DMS79 treated with DMSO at 0.1 percent for 48 hours (cell line): ENCODE data around the gene MT4.
"Not testable (repeated sequence)": the region's sequence is repeated elsewhere in the genome, so short reads cannot be mapped to it uniquely, and the experiment has no call there.

Experiments used
- DNase-seq: peaks from one replicate; lab custom pipeline; 2025; lab: John Stamatoyannopoulos, UW

The MT4 gene

DNA sequence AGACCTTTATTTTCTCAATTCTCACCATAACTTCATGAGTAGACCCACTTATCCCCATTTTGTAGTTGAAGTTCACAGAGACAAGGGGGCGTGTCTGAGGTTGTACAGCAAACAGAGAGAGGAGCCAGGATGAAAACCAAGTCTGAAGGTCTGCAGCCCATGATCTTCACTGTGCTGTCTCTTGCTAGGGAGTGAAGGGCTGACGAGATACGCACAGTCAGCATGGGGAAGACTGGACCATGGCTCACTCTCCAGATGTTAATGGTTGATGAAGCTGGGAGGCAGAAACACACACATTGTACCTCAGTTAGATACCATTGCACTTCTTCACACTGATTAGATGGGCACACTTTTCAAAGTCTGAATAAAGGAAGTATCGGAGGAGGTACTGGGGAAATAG, 5.8 kb upstream of the MT4 start:
- no peak for DNase-seq

DNA sequence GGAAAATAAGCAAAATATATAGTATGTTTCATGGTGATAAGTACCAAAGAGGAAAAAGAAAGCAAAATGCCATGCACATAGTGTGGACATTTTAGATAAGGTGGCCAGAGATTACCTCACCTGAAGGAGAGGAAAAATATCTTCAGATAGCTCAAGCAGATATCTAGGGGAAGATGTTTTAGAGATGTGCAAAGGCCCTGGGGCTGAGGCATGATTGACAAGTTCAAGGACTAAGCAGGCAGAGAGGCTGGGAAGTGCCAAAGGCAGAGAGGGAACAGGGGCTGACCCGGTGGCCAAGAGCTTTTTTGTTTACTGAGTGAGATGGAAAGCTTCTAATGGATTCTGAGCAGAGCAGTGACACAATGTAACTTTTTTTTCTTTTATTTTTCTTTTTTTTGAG, 4.4 kb upstream of the MT4 start:
- DNase-seq: no peak

DNA sequence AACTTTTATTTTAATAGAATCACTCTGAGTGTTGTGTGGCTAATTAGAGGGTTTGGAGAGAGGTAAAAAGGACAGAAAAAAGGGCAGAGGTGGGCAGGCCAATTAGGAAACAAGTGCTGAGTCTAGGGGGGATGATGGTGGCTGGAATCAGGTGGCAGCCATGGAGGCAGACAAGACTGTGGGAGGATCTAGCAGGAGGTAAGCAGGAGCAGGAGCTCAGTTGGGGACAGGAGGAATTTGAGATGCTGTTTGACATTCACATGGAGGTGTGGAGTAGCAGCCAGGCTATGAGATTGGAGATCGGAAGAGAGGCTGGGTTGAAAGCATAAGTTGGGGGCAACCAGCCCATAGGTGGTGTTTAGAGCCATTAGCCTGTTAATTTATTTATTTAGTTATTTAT, 3.7 kb upstream of the MT4 start:
- no peak for DNase-seq

DNA sequence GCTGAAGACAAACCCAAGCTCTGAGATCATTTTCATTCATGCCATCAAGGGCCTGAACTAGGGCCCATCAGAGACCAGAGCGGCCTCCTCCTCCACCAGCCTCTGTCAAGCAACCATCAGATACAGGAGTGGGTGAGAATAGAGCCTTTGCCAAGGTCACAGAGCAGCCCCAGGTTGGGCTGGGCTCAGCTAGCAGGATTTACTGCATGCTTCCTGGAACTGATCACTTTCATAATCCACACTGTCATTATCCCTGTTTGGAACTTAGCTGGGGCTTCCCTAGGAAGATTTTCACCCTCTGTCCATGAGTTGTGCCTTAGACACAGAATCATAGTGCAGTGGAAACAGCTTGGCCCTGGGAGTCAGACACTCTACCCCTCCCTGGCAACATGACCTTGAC, 5.1 kb downstream of the MT4 start:
- DNase-seq: no peak

DNA sequence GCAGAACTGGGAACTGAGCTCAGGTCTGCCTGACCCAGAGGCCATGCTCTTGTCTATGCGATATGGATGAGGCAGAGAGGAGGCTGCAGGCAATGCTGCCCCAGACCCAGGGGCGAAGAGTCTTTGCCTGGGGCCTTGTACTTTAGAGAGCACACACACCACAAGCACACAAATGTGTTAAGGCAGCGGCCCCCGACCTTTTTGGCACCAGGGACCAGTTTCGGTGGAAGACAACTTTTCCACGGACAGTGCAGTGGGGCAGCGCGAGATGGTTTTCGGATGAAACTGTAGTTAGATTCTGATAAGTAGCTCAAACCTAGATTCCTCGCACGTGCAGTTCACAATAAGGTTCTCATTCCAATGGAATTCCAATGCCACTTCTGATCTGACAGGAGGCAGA, 6.7 kb downstream of the MT4 start:
- DNase-seq: no peak

DNA sequence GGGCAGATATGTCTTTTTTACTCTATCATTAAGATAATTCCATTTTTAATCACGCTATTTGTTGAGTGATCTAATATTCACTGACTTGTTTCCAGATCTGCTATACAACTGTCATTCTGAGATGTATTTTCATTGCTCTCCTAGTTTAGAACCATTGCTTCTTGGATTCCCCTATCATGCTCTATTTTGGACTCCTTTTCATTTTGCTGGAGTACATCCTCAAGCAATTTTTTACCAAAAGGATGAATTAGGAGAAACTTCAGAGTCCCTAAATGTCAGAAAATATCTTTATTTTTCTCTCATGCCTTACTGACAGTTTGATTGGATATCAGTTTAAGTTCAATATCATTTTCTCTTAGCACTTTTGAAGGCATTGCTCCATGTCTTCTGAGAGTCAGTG, 9.8 kb downstream of the MT4 start:
- DNase-seq: no peak

DNA sequence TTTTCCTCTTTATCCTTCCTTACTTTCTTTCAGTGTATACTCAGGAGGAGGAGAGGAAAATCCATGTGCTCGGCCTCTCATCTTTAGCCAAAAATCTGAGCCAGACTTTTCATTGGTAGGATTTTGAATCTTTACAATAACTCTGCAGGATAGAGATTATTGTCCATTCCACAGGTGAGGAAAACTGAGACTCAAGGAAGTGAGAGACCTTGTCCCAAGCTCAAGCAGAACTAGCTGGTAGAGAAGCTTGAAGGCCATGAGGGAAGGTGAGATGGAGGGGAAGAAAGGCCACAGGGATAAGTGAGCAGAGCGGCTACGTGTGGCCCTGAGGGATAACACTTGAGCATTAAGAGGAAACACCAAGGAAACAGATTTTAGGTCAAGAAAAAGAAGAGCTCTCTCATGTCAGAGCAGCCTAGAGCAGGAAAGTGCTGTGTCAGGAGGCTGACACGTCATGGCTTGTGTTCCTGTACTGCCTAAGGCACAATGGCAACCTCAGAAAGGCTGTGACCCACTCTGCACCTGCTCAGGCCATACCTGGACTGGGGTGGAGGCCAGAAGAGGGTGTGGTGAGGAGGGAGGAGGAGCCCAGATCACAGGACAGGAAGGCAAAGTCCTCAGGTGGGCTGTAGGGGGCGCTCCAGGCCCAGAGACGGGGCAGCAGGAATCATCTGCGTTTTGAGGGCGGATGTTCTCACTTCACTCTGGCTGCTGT, 11.9 kb downstream of the MT4 start:
- no peak for DNase-seq

DNA sequence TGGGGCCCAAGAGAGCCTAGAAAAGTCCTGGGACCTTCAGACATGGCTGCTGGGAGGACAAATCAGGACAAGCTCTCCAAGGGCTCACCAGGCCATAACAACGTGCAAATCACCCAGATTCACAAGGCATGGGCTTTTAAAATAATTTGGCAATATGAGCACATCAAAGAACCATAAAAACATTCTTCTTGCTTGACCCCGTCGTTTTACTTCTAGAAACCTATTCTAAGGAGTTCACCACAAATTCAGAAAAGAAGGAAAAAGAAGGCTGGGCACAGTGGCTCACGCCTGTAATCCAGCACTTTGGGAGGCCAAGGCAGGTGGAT, 12.4 kb downstream of the MT4 start:
- DNase-seq: no peak

DNA sequence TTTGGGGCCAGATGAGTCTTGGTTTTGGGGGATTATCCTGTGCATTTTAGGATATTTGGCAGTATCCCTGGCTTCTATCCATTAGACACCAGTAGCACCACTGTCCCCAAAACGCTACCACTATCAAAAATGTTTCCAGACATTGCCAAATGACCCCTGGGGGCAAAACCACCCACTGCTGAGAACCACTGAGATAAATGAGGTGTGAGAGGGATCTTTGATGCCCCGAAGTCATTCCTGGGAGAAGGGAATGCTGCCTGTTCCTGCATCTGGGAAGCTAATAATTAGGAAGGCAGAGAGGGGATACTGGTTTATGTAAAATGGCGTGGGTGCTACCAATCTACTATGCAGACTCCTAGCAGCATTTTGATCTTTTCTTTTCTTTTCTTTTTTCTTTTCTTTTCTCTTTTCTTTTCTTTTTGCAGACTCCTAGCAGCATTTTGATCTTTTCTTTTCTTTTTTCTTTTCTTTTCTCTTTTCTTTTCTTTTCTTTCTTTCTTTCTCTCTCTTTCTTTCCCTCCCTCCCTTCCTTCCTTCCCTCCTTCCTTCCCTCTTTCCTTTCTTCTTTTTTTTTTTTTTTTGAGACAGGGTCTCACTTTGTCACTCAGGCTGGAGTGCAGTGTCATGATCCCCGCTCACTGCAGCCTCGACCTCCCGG, 15.6 kb downstream of the MT4 start:
- DNase-seq: no peak

DNA sequence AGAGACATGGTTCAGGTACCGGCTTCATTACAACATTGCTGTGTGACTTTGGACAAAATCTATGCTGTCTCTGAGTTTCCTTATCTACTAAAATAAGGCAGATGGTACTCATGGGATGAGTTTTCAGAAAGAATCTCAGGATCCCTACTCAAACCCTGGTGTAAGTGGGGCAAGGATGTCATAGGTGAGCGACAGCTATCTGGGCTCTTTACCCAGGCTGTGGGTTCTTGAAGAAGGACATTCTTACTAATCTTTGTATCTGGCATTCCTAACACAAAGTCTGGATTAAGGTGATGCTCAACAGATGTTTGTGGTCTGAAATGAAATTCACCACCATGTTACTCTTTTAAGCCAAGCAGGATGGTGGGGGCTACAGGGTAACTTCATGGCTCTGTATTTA, 18.0 kb downstream of the MT4 start:
- not testable (repeated sequence) for DNase-seq

DNA sequence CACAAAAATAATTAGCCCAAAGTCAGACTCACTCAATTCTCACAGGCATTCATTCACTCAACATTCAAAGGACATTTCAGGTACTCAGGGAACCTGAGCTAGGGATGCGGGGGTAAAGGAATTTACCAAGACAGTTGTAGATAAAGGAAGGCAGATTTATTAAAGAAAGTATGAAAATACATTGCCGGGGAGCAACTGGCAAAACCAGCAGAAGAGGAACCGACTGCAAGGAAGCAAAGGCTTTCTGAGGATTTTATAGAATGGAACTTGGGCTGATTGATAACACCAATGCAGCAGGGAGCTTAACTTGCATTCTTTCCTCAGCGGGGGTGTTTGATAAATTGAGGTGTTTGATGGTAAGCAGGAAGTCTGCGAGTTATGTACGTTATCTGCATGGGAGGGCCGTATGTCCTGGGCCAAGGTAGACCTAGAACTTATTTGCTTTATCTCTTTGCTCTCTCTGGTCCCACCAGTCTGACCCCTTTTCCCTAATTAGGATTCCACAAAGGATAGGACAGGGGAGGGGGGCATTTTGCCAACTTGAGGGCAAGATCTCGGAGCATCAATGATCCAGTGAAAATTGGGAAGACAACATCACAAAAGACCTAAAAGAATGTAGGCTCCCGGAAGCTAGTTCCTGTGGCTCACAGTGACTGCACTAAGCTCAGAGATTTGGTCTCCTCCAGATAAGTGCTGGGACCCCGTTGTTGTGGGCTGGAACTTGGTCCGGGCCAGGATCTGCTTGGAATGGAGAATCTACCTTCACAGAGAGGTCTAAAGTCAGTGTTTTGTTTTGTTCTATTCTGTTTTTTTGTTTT, 18.7 kb downstream of the MT4 start:
- DNase-seq: no peak

DNA sequence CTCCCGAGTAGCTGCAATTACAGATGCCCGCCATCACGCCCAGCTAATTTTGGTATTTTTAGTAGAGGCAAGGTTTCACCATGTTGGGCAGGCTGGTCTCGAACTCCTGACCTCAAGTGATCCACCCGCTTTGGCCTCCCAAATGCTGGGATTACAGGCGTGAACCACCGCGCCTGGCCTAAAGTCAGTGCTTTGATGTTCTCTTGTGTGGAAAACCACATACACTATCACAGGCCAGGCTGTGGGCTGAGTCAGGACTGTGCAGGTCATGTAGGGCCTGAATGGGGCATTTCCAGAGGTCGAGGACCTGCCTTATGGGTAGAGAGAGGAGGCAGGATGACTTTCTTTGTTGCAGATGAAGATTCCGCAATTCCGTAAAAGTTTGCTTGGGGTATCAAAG, 19.4 kb downstream of the MT4 start:
- no peak for DNase-seq

DNA sequence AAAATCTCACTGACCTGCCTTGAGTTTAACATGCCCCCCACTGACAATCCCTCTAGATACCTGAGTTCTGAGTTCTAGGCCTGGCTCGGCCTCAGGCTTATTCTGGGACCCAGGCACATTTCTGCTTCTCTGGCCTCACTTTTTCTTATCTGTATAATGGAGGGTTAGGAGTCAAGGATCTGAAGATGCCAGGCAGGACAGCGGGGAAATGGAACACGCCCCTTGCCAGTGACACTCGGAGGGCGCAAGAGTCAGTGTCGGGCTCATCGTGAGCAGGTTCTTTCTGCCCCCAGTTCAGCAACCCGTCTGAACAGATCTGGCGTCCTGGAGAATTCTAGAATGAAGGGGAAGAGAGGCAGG, 23.9 kb downstream of the MT4 start:
- DNase-seq: no peak

DNA sequence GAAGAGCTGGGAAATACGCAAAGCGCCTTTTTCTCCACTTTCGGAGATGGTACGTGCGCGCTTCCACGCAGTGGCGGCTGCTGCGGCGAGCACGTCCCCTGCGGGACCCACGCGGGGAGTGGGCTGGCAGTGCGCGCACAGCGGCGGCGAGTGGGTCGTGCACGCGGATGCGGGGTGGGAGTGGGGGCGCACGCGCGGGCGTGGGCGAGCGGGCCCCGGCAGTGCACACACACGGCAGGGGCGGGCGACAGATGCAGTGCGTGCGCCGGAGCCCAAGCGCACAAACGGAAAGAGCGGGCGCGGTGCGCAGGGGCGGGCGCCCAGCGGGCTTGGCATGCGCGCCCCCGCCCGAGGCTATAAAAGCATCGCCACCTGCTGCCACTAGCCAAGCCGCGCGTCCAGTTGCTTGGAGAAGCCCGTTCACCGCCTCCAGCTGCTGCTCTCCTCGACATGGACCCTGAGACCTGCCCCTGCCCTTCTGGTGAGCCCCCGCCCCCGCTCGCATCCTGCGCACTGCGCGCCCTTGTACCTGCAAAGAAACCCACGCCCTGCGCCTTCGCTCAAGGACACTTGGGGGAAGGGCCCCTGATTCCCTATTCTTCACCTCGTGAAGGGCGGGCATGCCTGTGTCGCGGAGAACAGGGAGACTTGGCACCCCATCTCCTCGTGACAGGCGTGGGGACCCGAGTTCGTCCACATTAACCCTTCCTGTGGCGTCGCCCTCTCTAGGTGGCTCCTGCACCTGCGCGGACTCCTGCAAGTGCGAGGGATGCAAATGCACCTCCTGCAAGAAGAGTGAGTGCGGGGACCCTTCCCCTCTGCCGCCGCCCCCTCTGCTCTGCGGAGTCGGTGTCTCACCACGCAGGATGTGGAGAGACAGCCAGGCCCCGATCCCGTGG, 24.5 kb downstream of the MT4 start, which contains the start of gene MT3:
Gene MT3, plus strand, starts transcription at position 388 of the 899 bp plus-strand sequence. Its CDS starts 63 bp downstream, at position 451.
- DNase-seq: peak; percentile 32

DNA sequence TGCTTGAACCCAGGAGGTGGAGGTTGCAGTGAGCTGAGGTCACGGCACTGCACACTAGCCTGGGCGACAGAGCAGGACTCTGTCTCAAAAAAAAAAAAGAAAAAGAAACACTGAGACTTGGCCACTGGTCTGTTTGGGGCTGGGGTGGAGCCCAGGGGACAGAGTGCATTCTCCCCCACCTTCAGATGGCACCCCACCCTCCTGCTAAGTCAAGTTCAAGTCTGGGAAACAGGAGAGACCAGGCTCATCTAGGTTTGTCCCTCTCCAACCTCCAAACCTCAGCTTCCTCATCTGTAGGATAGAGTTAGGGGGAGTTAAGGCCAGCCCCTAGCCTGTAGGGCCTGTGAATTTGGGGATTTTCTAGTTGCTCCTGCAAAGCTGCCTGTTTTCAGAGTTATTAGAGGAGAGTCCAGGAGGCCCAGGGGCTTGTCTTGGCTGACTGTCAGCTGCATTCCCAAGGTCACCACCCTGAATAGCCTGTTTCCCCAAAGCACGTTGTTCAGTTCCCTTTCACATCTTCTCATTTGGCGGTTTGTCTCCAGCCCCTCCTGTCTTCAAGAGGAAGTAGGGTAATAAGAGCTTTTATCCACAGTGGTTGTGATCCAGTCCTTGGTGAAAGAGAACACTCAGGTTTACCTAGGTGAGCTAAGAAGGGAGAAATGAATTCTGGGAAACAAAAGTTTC, 26.6 kb downstream of the MT4 start:
- no peak for DNase-seq

DNA sequence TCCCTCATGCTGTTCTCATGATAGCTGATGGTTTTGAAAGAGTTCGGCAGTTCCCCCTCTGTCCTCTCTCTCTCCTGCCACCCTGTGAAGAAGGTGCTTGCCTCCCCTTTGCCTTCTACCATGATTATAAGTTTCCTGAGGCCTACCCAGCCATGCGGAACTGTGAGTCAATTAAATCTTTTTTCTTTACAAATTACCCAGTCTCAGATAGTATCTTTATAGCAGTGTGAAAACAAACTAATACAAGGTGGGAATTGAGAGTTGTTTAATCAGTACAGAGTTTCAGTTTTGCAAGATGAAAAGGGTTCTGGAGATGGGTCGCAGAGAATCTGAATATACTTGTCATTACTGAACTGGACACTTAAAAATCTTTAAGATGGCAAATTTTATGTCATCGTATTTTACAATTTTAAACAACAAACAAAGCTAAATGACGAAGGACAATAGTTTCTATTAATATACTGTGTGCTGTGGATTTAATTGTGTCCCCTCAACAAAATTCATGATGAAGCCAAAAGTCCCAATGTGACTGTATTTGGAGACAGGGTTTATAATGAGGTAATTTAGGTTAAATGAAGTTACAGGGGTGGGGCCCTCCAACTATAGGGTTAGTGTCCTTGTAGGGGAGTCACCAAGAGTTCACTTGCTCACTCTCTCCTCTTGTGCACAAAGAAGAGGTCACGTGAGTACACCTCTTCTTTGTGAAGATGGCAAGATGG, 28.9 kb downstream of the MT4 start:
- no peak for DNase-seq

DNA sequence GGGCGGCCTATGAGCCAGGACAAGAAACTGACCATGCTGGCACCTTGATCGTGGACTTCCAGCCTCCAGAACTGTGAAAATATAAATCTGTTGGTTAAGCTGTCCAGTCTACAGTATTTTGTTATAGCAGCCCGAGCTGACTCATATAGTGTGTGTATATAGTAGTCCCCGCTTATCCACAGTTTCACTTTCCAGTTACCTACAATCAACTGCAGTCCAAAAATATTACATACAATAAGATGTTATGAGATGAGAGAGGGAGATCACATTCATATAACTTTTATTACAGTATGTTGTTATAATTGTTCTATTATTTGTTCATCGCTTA, 29.4 kb downstream of the MT4 start:
- DNase-seq: no peak

DNA sequence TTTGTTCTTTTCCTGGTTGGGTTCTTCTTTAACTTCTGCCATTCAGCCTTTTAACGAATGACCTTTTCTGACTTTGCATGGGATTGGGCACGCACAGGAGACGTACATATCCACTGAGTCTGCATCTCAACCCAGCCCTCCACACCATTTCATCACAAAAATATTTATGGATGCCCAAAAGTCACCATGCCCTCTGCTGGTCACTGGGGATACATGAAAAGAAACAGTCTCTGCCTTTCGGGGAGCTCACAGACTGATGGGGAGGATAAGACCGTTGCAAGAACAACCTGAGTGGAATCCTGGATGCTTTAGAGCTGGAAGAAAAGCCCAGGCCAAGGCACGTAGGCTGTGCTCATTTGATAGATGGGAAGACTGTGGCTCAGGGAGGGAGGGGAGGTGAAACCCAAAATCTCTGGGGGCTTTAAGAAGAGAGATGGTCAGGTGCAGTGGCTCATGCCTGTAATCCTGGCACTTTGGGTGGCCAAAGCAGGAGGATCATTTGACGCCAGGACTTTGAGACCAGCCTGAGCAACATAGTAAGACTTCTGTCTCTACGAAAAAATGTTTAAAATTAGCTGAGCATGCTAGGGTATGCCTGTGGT, 35.6 kb downstream of the MT4 start:
- DNase-seq: no peak

DNA sequence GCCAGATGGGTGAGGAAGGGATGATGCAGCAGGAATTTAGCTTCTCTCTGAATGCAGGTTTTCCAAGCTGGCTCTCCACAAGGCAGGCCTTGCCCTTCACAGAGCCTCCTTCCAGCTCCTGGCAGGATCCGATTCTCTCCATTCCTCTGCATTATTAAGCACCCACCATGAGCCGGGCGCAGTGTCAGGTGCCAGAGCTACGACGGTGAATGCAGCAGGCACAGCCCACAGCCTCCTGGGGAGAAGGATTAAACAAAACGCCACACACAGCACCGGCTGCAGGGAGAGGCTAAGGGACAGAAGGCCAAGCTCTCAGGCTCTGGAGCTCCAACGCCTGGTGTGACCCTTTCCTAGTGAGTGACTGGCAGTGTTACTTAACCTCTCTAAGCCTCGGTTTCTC, 36.5 kb downstream of the MT4 start:
- DNase-seq: no peak

DNA sequence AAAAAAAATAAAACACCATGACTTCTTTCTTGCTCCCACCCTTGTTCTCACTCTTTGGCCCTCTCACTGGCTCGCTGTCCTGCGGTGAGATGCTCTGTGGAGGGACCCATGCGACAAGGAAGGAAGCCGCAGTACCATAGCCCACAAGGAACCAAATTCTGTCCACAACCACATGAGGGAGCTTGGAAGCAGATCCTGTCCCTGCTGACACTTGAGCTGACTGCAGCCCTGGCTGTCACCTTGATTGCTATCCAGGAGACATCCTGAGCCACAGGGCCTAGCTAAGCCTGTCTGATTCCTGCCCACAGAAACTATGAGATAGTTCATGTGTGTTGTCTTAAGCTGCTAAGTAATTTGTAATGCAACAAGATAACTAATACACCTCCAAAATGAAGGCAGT, 38.7 kb downstream of the MT4 start:
- no peak for DNase-seq

DNA sequence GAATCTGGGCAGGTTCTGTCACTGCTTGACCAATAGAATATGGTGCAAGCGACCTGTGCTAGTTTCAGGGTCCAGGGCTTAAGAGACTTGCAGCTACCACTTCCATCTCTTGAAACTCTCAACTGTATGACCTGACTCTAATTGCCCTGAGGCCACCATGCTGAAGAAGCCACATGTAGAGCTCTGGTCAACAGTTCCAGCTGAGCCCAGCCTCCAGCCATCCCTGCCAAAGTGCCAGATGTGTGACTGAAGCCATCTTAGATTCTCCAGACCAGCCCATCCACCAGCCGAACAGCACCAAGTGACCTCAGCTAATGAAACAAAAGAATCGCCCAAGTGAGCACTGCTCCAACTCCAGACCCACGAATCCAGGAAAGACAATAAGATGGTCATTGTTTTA, 40.1 kb downstream of the MT4 start:
- no peak for DNase-seq
